Lower lobe of right lung (tissue), 2 donors: ENCODE measurements around the gene SMAD2. TPM values are rescaled to one million over a fixed set of nuclear protein-coding genes. Genes with fewer than 3 reads are reported as not detected.

Experiments
- ATAC-seq, 2 donors: fragments of 200-7000 bp; cut with Tn5 transposase; one replicate each; pipeline ENCODE4 v1.9.1; 2020 to 2022; ENCODE audit warnings: mild to moderate bottlenecking in 2 of 2, moderate library complexity in 2 of 2
- DNase-seq: peaks from one replicate; pipeline ENCODE4 v3.0.0-alpha.2; 2020
- H3K27ac ChIP-seq: fragments of 200-600 bp; one replicate; pipeline ENCODE4 v1.8.0; 2022
- H3K27me3 ChIP-seq: fragments of 200-600 bp; one replicate; pipeline ENCODE4 v1.8.0; 2022; ENCODE audit warnings: low read depth
- H3K36me3 ChIP-seq: fragments of 200-600 bp; one replicate; pipeline ENCODE4 v1.8.0; 2022; ENCODE audit warnings: mild to moderate bottlenecking
- H3K4me1 ChIP-seq: fragments of 200-600 bp; one replicate; pipeline ENCODE4 v1.8.0; 2022
- H3K4me3 ChIP-seq: fragments of 200-600 bp; one replicate; pipeline ENCODE4 v1.8.0; 2022; ENCODE audit warnings: mild to moderate bottlenecking
- H3K9me3 ChIP-seq: fragments of 200-600 bp; one replicate; pipeline ENCODE4 v1.8.0; 2022
- CTCF ChIP-seq: fragments of 200-600 bp; IDR thresholded peaks from one replicate; pipeline ENCODE4 v1.8.0; 2022; ENCODE audit warnings: antibody characterized with exemption, mild to moderate bottlenecking
- intact Hi-C: fragments of 100-400 bp; cut with DNase I; formaldehyde crosslinking; loops from one replicate; pipeline ENCODE4 v1.11.0; 2022
- total RNA-seq: library from RNA; stranded (reverse); fragmentation: NEBNext Ultra II Directional; extraction: Animal tissue kit (Norgen Biotek cat#: 25700); gene quantifications from one replicate; pipeline ENCODE4 v1.2.1, GENCODE V29; 2021
- donor health status: DM: no; HTN: yes; CAD: no; lungs with severe emphysema.

The SMAD2 gene
- total RNA-seq, 1 donor from 2014 or later = 161 TPM

- intact Hi-C loops = no loop called here
- Histone ChIP-seq H3K4me1 (peaks cover 45% of the 10 kb centered on the region), H3K4me3 (peak overlapping the region; percentile 84), H3K27me3 (no peaks in the 10 kb centered on the region), H3K36me3 (no peaks in the 10 kb centered on the region), H3K9me3 (no peaks in the 10 kb centered on the region), H3K27ac (peak overlapping the region; percentile 97)
- no peak for TF ChIP-seq CTCF
- ATAC-seq (peak; percentile 25 to 28), DNase-seq (no peak)
Measured at GRCh38 chr18:47931718-47932103, 1.3 kb upstream of the SMAD2 start.

GRCh38 chr18:47930931-47931717 is 665 bp upstream of the SMAD2 start:
- Histone ChIP-seq H3K27me3 (no peaks in the 10 kb centered on the region), H3K4me1 (peaks cover 51% of the 10 kb centered on the region), H3K4me3 (peak overlapping the region; percentile 84), H3K27ac (peak overlapping the region; percentile 97), H3K36me3 (no peaks in the 10 kb centered on the region), H3K9me3 (no peaks in the 10 kb centered on the region)
- no peak for TF ChIP-seq CTCF
- ATAC-seq (peak; percentile 96), DNase-seq (peak; percentile 99)
- intact Hi-C loops = no loop called here

- Histone ChIP-seq H3K4me1 (peaks cover 59% of the 10 kb centered on the region), H3K4me3 (peak overlapping the region; percentile 84), H3K27ac (peak overlapping the region; percentile 97), H3K36me3 (no peaks in the 10 kb centered on the region), H3K27me3 (no peaks in the 10 kb centered on the region), H3K9me3 (no peaks in the 10 kb centered on the region)
- intact Hi-C loops = no loop called here
- ATAC-seq (peak in 1 of 2 donors; percentile 0), DNase-seq (no peak)
- TF ChIP-seq CTCF = no peak
Measured at GRCh38 chr18:47929681-47930198, 719 bp downstream of the SMAD2 start.

GRCh38 chr18:47928466-47928865 is 2.0 kb downstream of the SMAD2 start:
- ATAC-seq (no peak), DNase-seq (no peak)
- H3K4me3 ChIP-seq = peak overlapping the region; percentile 84
- intact Hi-C loops = no loop called here
- no peaks in the 10 kb centered on the region for H3K27me3 ChIP-seq
- peaks cover 59% of the 10 kb centered on the region for H3K4me1 ChIP-seq
- no peaks in the 10 kb centered on the region for H3K36me3 ChIP-seq
- no peak for TF ChIP-seq CTCF
- no peaks in the 10 kb centered on the region for H3K9me3 ChIP-seq
- no peak overlapping the region for H3K27ac ChIP-seq

GRCh38 chr18:47926101-47926850 is 4.2 kb downstream of the SMAD2 start:
- peaks cover 61% of the 10 kb centered on the region for H3K4me1 ChIP-seq
- H3K27ac ChIP-seq = no peak overlapping the region
- H3K4me3 ChIP-seq = no peak overlapping the region
- intact Hi-C loops = no loop called here
- ATAC-seq (no peak), DNase-seq (no peak)
- no peaks in the 10 kb centered on the region for H3K9me3 ChIP-seq
- H3K27me3 ChIP-seq = no peaks in the 10 kb centered on the region
- no peaks in the 10 kb centered on the region for H3K36me3 ChIP-seq
- no peak for TF ChIP-seq CTCF
